PC-3 (cell line): Measurements from ENCODE around the gene DUSP6. TPM values are rescaled to one million over a fixed set of nuclear protein-coding genes. Genes with fewer than 3 reads are reported as not detected.

Source experiments
- ATAC-seq: fragments of 200-7000 bp; cut with Tn5 transposase; 2 replicates; pipeline ENCODE4 v1.9.1; 2020; ENCODE audit warnings: mild to moderate bottlenecking, moderate library complexity
- BruUV-seq: library from RNA; stranded (reverse); fragments of 400-500 nt; replicated peaks from 2 replicates; lab custom pipeline; 2021; lab: Mats Ljungman, UMichigan
- CTCF ChIA-PET: fragments of 300-600 bp; sonication (Branson Sonifier 250); formaldehyde crosslinking; loops from one replicate; lab custom pipeline; 2022; ENCODE audit warnings: antibody characterized with exemption; lab: Charles Lee
- POLR2A ChIA-PET: fragments of 300-600 bp; sonication (Branson Sonifier 250); formaldehyde crosslinking; loops from one replicate; lab custom pipeline; 2022; ENCODE audit warnings: antibody characterized with exemption; ENCODE audit not compliant: unreplicated experiment; lab: Charles Lee
- DNase-seq: peaks from one replicate; pipeline ENCODE4 v3.0.0-alpha.2; 2015
- H2AFZ ChIP-seq: fragments of 300-600 bp; sonication (generic); 2 replicates; pipeline ENCODE4 v1.6.0; 2016; ENCODE audit warnings: antibody characterized with exemption, low read length
- H3F3A ChIP-seq: fragments of 300-600 bp; sonication (generic); one replicate; pipeline ENCODE4 v1.6.0; 2017; ENCODE audit warnings: antibody characterized with exemption, low read length, control low read depth, mild to moderate bottlenecking; ENCODE audit not compliant: unreplicated experiment
- H3K27ac ChIP-seq: fragments of 300-600 bp; sonication (generic); 2 replicates; pipeline ENCODE4 v1.5.1; 2016; ENCODE audit warnings: mild to moderate bottlenecking, low read length
- H3K27me3 ChIP-seq: fragments of 300-600 bp; sonication (generic); 2 replicates; pipeline ENCODE4 v1.6.1; 2016; ENCODE audit warnings: low read length, mixed read lengths
- H3K36me3 ChIP-seq: fragments of 300-600 bp; sonication (generic); 2 replicates; pipeline ENCODE4 v1.6.1; 2016; ENCODE audit warnings: low read depth, mixed run types, low read length, mixed read lengths
- H3K4me1 ChIP-seq: fragments of 300-600 bp; sonication (generic); 2 replicates; pipeline ENCODE4 v1.5.1; 2016; ENCODE audit warnings: low read length; ENCODE audit not compliant: insufficient read depth
- H3K4me2 ChIP-seq: fragments of 300-600 bp; sonication (generic); 2 replicates; pipeline ENCODE4 v1.6.0; 2016; ENCODE audit warnings: low read length
- H3K4me3 ChIP-seq: fragments of 300-600 bp; sonication (generic); 2 replicates; pipeline ENCODE4 v1.5.1; 2016; ENCODE audit warnings: mild to moderate bottlenecking, low read length, mixed read lengths
- H3K79me2 ChIP-seq: fragments of 300-600 bp; sonication (generic); 2 replicates; pipeline ENCODE4 v1.6.1; 2017; ENCODE audit warnings: low read length, mixed read lengths
- H3K9ac ChIP-seq: fragments of 300-600 bp; sonication (generic); 2 replicates; pipeline ENCODE4 v1.6.0; 2016; ENCODE audit warnings: mild to moderate bottlenecking, low read length
- H3K9me2 ChIP-seq: fragments of 300-600 bp; sonication (generic); replicated peaks from 2 replicates; pipeline ENCODE4 v1.6.1; 2016; ENCODE audit warnings: mixed run types, low read length, mixed read lengths
- H3K9me3 ChIP-seq: fragments of 300-600 bp; sonication (generic); 2 replicates; pipeline ENCODE4 v1.6.1; 2016; ENCODE audit warnings: low read length, mixed read lengths
- H4K20me1 ChIP-seq: fragments of 300-600 bp; sonication (generic); 2 replicates; pipeline ENCODE4 v1.6.1; 2016; ENCODE audit warnings: low read length, mixed read lengths
- EZH2 ChIP-seq: fragments of 300-600 bp; sonication (generic); IDR thresholded peaks from one replicate; pipeline ENCODE4 v1.6.1; 2017; ENCODE audit warnings: antibody characterized with exemption, mild to moderate bottlenecking, low read length; ENCODE audit not compliant: unreplicated experiment
- EZH2phosphoT487 ChIP-seq: fragments of 300-600 bp; sonication (generic); IDR thresholded peaks from 2 replicates; pipeline ENCODE4 v1.6.1; 2018; ENCODE audit warnings: mild to moderate bottlenecking, antibody characterized with exemption, low read length, borderline replicate concordance
- intact Hi-C: fragments of 100-400 bp; cut with micrococcal nuclease; formaldehyde crosslinking; loops from 2 replicates; pipeline ENCODE4 v1.9.0; 2023
- total RNA-seq: library from RNA; depleted of rRNA; stranded (reverse); fragments of >200 nt; gene quantifications from 2 replicates; pipeline ENCODE4 v1.2.3, GENCODE V29; 2014
- TF ChIP-seq, protein P1 (sequence below): fragments of 300-600 bp; sonication (generic); conservative IDR thresholded peaks from 2 replicates; pipeline ENCODE4 v1.5.1; 2017; ENCODE audit warnings: antibody characterized with exemption, low read depth, mild to moderate bottlenecking, low read length

The DUSP6 gene
- total RNA-seq, 1 experiment from 2014 or later: 244 TPM

DNA sequence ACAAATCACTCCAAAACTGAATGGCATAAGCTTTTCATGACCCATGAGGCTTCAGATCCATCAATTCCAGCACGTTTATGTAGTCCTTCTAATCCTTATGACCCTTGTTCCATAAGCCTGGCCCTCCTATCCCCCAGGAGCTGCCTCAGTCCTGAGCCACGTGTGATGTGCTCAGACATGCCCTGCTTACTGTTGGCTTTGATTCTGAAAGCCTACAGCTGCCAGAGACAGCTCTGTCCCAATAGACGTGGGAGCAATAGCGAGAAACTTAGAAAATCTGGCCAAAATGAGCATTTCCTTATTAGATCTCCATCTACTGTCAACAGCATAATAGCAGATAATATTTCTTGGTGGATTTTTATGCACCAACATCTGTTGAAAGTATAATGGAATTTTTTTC, 33.2 kb downstream of the DUSP6 start:
- CTCF ChIA-PET: no interaction called here
- ATAC-seq (no peak), DNase-seq (no peak)
- Histone ChIP-seq H3K79me2 (no peaks in the 10 kb centered on the region), H3F3A (no peaks in the 10 kb centered on the region), H3K4me1 (no peaks in the 10 kb centered on the region), H3K4me3 (no peak overlapping the region), H3K9me2 (no peaks in the 10 kb centered on the region), H3K9me3 (no peaks in the 10 kb centered on the region), H3K27ac (no peak overlapping the region), H3K27me3 (no peaks in the 10 kb centered on the region), H3K9ac (no peak overlapping the region), H2AFZ (no peak overlapping the region), H3K4me2 (no peak overlapping the region), H4K20me1 (no peaks in the 10 kb centered on the region), H3K36me3 (no peaks in the 10 kb centered on the region)
- POLR2A ChIA-PET: no interaction called here
- BruUV-seq: no TSS peak
- intact Hi-C loops: no loop called here
- TF ChIP-seq EZH2: no peak
- TF ChIP-seq, protein P1, sequence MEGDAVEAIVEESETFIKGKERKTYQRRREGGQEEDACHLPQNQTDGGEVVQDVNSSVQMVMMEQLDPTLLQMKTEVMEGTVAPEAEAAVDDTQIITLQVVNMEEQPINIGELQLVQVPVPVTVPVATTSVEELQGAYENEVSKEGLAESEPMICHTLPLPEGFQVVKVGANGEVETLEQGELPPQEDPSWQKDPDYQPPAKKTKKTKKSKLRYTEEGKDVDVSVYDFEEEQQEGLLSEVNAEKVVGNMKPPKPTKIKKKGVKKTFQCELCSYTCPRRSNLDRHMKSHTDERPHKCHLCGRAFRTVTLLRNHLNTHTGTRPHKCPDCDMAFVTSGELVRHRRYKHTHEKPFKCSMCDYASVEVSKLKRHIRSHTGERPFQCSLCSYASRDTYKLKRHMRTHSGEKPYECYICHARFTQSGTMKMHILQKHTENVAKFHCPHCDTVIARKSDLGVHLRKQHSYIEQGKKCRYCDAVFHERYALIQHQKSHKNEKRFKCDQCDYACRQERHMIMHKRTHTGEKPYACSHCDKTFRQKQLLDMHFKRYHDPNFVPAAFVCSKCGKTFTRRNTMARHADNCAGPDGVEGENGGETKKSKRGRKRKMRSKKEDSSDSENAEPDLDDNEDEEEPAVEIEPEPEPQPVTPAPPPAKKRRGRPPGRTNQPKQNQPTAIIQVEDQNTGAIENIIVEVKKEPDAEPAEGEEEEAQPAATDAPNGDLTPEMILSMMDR: no peak
- no peak for TF ChIP-seq EZH2phosphoT487

DNA sequence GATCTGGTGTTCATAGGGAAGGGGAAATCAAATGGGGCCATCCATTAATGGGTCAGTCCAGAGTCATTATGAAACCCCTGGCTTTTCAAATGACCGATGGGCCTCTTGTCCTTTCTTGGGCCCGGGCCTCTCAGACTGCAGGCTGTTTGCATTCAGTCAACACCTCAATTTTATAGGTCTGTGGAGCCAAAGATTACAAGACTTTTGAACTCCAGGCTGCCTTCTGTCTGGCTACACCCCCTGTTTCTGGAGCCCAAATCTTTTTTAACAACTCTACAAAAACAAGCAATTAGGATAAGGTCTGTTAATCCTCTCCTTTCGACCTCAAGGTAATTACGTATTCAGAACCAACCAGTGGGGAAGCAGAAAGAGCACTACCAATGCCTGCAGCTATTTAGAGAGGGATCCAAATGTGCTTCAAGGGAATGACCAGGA, 35.6 kb downstream of the DUSP6 start:
- Histone ChIP-seq H3K4me1 (no peaks in the 10 kb centered on the region), H4K20me1 (no peaks in the 10 kb centered on the region), H3K27ac (no peak overlapping the region), H3K27me3 (no peaks in the 10 kb centered on the region), H3K79me2 (no peaks in the 10 kb centered on the region), H3K4me2 (no peak overlapping the region), H3F3A (no peaks in the 10 kb centered on the region), H2AFZ (no peak overlapping the region), H3K4me3 (no peak overlapping the region), H3K36me3 (no peaks in the 10 kb centered on the region), H3K9me3 (no peaks in the 10 kb centered on the region), H3K9ac (no peak overlapping the region), H3K9me2 (no peaks in the 10 kb centered on the region)
- no peak for DNase-seq
- intact Hi-C loops: no loop called here
- ChIA-PET POLR2A (interaction anchor here (0.6 kb wide), 1 partner anchor 35 kb away, joined by 6 read pairs; no protein-coding TSS in a partner anchor), CTCF (no interaction called here)
- TF ChIP-seq EZH2phosphoT487 (no peak), EZH2 (no peak)
- TF ChIP-seq, protein P1: no peak
- no peak for ATAC-seq
- BruUV-seq: no TSS peak

DNA sequence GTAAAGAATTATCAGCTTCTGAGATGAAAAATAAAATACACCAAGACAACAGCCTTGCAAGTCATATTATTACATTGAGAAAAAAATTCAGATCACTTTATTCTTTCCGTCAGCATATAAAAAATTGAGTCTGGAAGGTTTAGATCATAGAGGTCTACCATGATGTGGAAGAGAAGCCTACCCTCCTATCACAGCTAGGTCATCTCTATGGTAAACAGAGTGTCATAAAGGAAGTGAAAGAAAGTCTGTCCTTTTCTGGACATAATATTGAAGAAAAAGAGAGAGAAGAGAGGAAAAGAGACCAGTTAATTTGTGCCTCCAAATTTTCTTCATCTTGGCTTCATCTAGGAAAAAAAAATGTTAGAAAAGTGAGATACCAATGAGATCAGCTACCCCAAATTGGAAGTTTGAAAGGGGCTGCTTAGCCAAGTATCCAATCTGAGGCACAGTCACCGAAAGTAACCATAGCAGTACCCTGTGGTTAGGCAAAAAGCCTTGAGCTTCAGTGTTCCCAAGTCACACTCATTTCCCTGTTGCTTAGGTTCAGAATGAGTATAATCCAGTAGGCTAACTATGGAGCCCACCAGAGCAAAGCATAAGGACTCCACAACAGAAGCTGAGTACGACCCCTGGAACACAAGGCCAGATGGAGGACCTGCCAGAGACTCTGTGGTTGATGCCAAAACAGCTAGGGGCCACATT, 38.1 kb downstream of the DUSP6 start:
- no peaks in the 10 kb centered on the region for H3K27me3 ChIP-seq
- no peak overlapping the region for H3K4me3 ChIP-seq
- ChIA-PET CTCF (no interaction called here), POLR2A (no interaction called here)
- TF ChIP-seq EZH2: no peak
- no peak for TF ChIP-seq EZH2phosphoT487
- TF ChIP-seq, protein P1: no peak
- H3K9me3 ChIP-seq: no peaks in the 10 kb centered on the region
- BruUV-seq: no TSS peak
- H3K79me2 ChIP-seq: no peaks in the 10 kb centered on the region
- no peaks in the 10 kb centered on the region for H3F3A ChIP-seq
- no peak overlapping the region for H2AFZ ChIP-seq
- H3K9me2 ChIP-seq: no peaks in the 10 kb centered on the region
- no peaks in the 10 kb centered on the region for H3K4me1 ChIP-seq
- H3K9ac ChIP-seq: no peak overlapping the region
- intact Hi-C loops: no loop called here
- DNase-seq (no peak), ATAC-seq (no peak)
- H4K20me1 ChIP-seq: no peaks in the 10 kb centered on the region
- H3K4me2 ChIP-seq: no peak overlapping the region
- no peaks in the 10 kb centered on the region for H3K36me3 ChIP-seq
- H3K27ac ChIP-seq: no peak overlapping the region
